GM23338 (cell line): ENCODE measurements around the gene EXOC3L4.

Experiments used
- ZNF331 ChIP-seq: fragments of 250-450 bp; sonication (Bioruptor Pico); IDR thresholded peaks from 2 replicates; pipeline ENCODE4 v1.5.0; 2020; ENCODE audit warnings: low read depth, mild to moderate bottlenecking, moderate library complexity
- TF ChIP-seq, protein P1 (sequence below), 2 experiments: fragments of 200-600 bp in 1 of 2; sonication (generic) in 1 of 2; conservative IDR thresholded peaks; 2 replicates each; pipeline versions ENCODE4 v1.5.1 to v1.6.1; 2016 to 2017; ENCODE audit warnings: antibody characterized with exemption in 2 of 2, low read depth in 2 of 2, mild to moderate bottlenecking in 2 of 2, moderate library complexity in 1 of 2

DNA sequence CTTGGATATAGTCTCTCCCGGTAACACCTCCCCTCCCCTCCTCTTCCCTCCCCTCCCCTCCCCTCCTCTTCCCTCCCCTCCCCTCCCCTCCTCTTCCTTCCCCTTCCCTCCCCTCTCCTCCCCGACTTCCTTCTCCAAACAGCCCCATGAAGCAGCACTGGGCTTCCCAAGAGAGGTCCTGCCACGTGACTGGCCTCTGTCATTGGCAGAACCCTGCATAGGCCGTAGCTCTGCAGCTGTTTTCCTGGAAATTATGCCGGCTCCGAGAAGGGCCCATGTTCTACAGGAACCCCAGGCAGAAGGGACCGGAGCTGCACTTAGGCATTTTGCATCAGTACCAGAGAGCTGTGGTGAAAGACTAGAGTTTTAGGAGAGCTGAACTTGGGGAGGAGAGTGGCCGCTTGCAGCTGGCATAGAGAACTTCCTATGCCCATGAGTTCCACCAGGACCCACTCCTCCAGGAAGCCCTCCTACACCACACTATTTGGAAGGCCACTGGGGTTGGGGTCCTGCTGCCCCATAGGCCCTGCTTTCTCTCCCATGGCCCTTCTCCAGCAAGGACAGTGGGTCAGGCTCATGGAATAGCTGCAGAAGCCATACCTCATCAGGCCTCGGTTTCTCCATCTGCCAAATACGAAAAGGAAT lies 23.6 kb downstream of the EXOC3L4 start:
- no peak for TF ChIP-seq ZNF331 (CRISPR knock-in tag)
- TF ChIP-seq, protein P1, sequence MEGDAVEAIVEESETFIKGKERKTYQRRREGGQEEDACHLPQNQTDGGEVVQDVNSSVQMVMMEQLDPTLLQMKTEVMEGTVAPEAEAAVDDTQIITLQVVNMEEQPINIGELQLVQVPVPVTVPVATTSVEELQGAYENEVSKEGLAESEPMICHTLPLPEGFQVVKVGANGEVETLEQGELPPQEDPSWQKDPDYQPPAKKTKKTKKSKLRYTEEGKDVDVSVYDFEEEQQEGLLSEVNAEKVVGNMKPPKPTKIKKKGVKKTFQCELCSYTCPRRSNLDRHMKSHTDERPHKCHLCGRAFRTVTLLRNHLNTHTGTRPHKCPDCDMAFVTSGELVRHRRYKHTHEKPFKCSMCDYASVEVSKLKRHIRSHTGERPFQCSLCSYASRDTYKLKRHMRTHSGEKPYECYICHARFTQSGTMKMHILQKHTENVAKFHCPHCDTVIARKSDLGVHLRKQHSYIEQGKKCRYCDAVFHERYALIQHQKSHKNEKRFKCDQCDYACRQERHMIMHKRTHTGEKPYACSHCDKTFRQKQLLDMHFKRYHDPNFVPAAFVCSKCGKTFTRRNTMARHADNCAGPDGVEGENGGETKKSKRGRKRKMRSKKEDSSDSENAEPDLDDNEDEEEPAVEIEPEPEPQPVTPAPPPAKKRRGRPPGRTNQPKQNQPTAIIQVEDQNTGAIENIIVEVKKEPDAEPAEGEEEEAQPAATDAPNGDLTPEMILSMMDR (conservative IDR thresholded peaks at IDR 0.05; ENCODE audit: low read depth in 2 of 2): no peak
